Measurements from ENCODE around the gene GLA. TPM values are rescaled to one million over a fixed set of nuclear protein-coding genes. Genes with fewer than 3 reads are reported as not detected.

Gene GLA
- total RNA-seq, 6 donors from 2014 or later = 18.9 to 54.0 (median 30.7) TPM

GRCh38 chrX:101395789-101396188, 11.9 kb downstream of the GLA start:
- Histone ChIP-seq H3K9me3 (no peaks in the 10 kb centered on the region), H3K4me1 (peaks cover 0 to 6% (median 4%) of the 10 kb centered on the region in 4 donors), H3K36me3 (peaks cover 0 to 20% (median 0%) of the 10 kb centered on the region in 4 donors), H3K27ac (no peak overlapping the region), H3K27me3 (no peaks in the 10 kb centered on the region), H3K4me3 (no peak overlapping the region)
- ATAC-seq (ENCODE audit: low FRiP score in 2 of 2) (no peak), DNase-seq (no peak)
- TF ChIP-seq EP300 (IDR thresholded peaks at IDR 0.05) = no peak
- TF ChIP-seq CTCF (IDR thresholded peaks at IDR 0.05) = no peak
- no peak for TF ChIP-seq POLR2AphosphoS5 (IDR thresholded peaks at IDR 0.05)
- TF ChIP-seq POLR2A (IDR thresholded peaks at IDR 0.05) = no peak
- WGBS, 2 donors = 70 to 82% methylated on average over 1 of the region's 1 CpG

DNA sequence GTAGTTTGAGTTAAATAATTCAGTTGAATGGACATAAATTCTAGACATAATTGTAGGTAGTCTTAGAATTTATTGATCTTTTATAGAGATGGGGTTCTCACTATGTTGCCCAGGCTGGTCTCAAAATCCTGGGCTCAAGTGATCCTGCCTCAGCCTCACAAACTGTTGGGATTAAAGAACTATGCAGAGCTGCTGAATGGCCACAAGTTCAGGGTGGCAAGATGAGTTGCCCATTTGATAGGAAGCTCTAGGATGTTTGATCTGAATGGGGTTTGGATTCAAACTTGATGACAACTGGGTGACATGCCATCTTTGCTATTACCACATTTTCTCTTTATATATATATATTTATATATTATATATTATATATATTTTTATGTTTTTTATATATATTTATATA, 13.4 kb downstream of the GLA start:
- H3K36me3 ChIP-seq = peaks cover 0 to 13% (median 0%) of the 10 kb centered on the region in 4 donors
- no peak for TF ChIP-seq POLR2AphosphoS5 (IDR thresholded peaks at IDR 0.05)
- no peak for TF ChIP-seq CTCF (IDR thresholded peaks at IDR 0.05)
- no peak for TF ChIP-seq EP300 (IDR thresholded peaks at IDR 0.05)
- TF ChIP-seq POLR2A (IDR thresholded peaks at IDR 0.05) = no peak
- H3K4me1 ChIP-seq = peaks cover 0 to 6% (median 4%) of the 10 kb centered on the region in 4 donors
- H3K9me3 ChIP-seq = no peaks in the 10 kb centered on the region
- H3K4me3 ChIP-seq = no peak overlapping the region
- DNase-seq (no peak), ATAC-seq (ENCODE audit: low FRiP score in 2 of 2) (no peak)
- no peaks in the 10 kb centered on the region for H3K27me3 ChIP-seq
- H3K27ac ChIP-seq = no peak overlapping the region

- DNase-seq (no peak), ATAC-seq (ENCODE audit: low FRiP score in 2 of 2) (no peak)
- H3K27ac ChIP-seq = no peak overlapping the region
- 86 to 92% methylated on average over 11 of the region's 11 CpGs for WGBS, 2 donors
- no peak overlapping the region for H3K4me3 ChIP-seq
- TF ChIP-seq CTCF (IDR thresholded peaks at IDR 0.05) = no peak
- TF ChIP-seq POLR2AphosphoS5 (IDR thresholded peaks at IDR 0.05) = no peak
- TF ChIP-seq POLR2A (IDR thresholded peaks at IDR 0.05) = no peak
- TF ChIP-seq EP300 (IDR thresholded peaks at IDR 0.05) = no peak
- H3K36me3 ChIP-seq = peaks cover 0 to 13% (median 0%) of the 10 kb centered on the region in 4 donors
- H3K9me3 ChIP-seq = no peaks in the 10 kb centered on the region
- peaks cover 0 to 6% (median 4%) of the 10 kb centered on the region in 4 donors for H3K4me1 ChIP-seq
- no peaks in the 10 kb centered on the region for H3K27me3 ChIP-seq
Observed at GRCh38 chrX:101393530-101394305, 14.0 kb downstream of the GLA start.

DNA sequence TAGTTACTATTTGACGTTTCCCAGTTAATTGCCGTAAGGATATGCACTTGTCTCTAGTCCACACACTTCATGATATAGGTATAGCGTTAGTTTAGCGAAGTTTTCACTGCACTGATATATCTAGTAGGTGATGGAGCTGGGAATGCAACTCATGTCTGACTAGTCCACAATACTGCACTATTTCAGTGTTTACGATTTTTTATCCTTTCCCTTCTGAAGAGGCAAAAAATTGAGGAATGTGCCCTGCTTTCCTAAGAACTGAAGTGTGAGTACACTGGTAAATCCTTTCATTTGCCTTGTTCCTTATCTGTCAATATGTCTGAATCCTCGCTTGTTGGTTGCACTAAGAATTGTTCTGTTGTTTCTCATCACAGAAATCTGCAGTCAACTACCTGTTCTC, 15.9 kb downstream of the GLA start:
- no peak for TF ChIP-seq POLR2A (IDR thresholded peaks at IDR 0.05)
- TF ChIP-seq POLR2AphosphoS5 (IDR thresholded peaks at IDR 0.05) = no peak
- TF ChIP-seq EP300 (IDR thresholded peaks at IDR 0.05) = no peak
- no peak for TF ChIP-seq CTCF (IDR thresholded peaks at IDR 0.05)
- peak overlapping the region in 3 of 4 donors; percentile 38 to 63 (median 58) for H3K4me3 ChIP-seq
- H3K36me3 ChIP-seq = peaks cover 0 to 13% (median 0%) of the 10 kb centered on the region in 4 donors
- no peaks in the 10 kb centered on the region for H3K27me3 ChIP-seq
- no peaks in the 10 kb centered on the region for H3K9me3 ChIP-seq
- WGBS, 2 donors = 30 to 56% methylated on average over 6 of the region's 6 CpGs
- H3K4me1 ChIP-seq = peaks cover 0 to 6% (median 4%) of the 10 kb centered on the region in 4 donors
- no peak for DNase-seq
- peak overlapping the region in 3 of 4 donors; percentile 72 to 81 (median 76) for H3K27ac ChIP-seq
- ATAC-seq (ENCODE audit: low FRiP score in 2 of 2) = no peak
